Measurements from ENCODE around the gene SMG7. TPM values are rescaled to one million over a fixed set of nuclear protein-coding genes. Genes with fewer than 3 reads are reported as not detected.

Gene SMG7
- total and polyA plus RNA-seq, 2 of the 4 experiments (the other 2 are of a cell fraction), result 18.1 to 22.6 TPM

DNA sequence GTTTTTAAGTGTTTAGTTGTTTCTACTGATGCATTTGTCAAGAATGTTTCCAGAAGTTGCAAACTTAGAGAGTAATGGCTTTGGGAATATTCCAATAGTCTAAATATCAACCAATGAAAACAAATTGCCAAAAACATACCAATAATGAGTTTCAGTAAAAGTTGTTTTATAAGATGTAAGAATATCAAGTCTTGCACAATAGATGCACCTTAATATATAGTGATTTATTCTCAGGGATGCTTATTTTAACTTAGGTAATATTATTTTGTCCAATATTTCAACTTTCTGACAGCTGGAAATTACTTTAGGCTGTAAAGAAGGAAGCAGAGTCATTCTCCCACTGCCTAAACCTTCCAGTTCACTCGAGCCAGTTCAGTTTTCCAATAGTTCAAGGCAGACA lies 48.8 kb upstream of the SMG7 start:
- no CpG with 5 or more reads among the region's 1 CpG for WGBS, 2 experiments (ENCODE audit: extremely low coverage in 2 of 2, insufficient read length in 1 of 2)
- no peak overlapping the region for H4K5ac ChIP-seq (ENCODE audit: low read depth, low read length)
- H4K8ac ChIP-seq (ENCODE audit: low read depth in 2 of 2, low read length in 2 of 2), result no peak overlapping the region
- H2BK15ac ChIP-seq (ENCODE audit: low read depth, low read length), result no peak overlapping the region
- H3K9ac ChIP-seq (ENCODE audit: low read depth, low read length), result no peak overlapping the region
- no peak overlapping the region for H4K91ac ChIP-seq (ENCODE audit: insufficient read depth, low read depth, low read length)
- in situ Hi-C loops (cut with MboI; ENCODE audit: low sequenced_read_pairs), result no loop called here
- H2BK120ac ChIP-seq (ENCODE audit: low read depth, low read length), result no peak overlapping the region
- DNase-seq (no peak), ATAC-seq (ENCODE audit: low read depth) (no peak)
- H3K9me1 ChIP-seq (ENCODE audit: insufficient read depth, low read length), result no peaks in the 10 kb centered on the region
- no peaks in the 10 kb centered on the region for H3K9me3 ChIP-seq (ENCODE audit: control insufficient read depth, insufficient read depth, low read length)
- H3K23ac ChIP-seq (ENCODE audit: low read depth, low read length), result no peak overlapping the region
- dilution Hi-C loops (cut with HindIII; ENCODE audit: low sequenced_read_pairs, unreplicated experiment), result no loop called here
- ChIA-PET CTCF (no interaction called here), POLR2A (ENCODE audit: unreplicated experiment) (no interaction called here)
- H3K4ac ChIP-seq (ENCODE audit: low read depth, low read length), result no peak overlapping the region
- H3K4me1 ChIP-seq (ENCODE audit: control insufficient read depth, insufficient read depth, low read length), result no peaks in the 10 kb centered on the region
- TF ChIP-seq CEBPB (IDR thresholded peaks at IDR 0.05; ENCODE audit: low read depth, low read length) (peak; percentile 43; the same call in 1 of the 2 replicates), MXI1 (IDR thresholded peaks at IDR 0.05; ENCODE audit: borderline replicate concordance, low read depth, low read length) (no peak)
- intact Hi-C loops (cut with micrococcal nuclease), result no loop called here
- H3K36me3 ChIP-seq (ENCODE audit: control insufficient read depth, insufficient read depth, low read length), result no peaks in the 10 kb centered on the region
- H2BK20ac ChIP-seq (ENCODE audit: low read depth, low read length), result no peak overlapping the region
- H2BK5ac ChIP-seq (ENCODE audit: low read depth, low read length, poor library complexity, severe bottlenecking), result no peak overlapping the region
- no peak overlapping the region for H3K4me3 ChIP-seq (ENCODE audit: insufficient read depth, low read depth, low read length)
- H3K18ac ChIP-seq (ENCODE audit: low read depth, low read length), result no peak overlapping the region
- no peak overlapping the region for H2AK5ac ChIP-seq (ENCODE audit: low read depth, low read length)
- no peak overlapping the region for H2AK9ac ChIP-seq (replicated peaks; ENCODE audit: low read depth, low read length, poor library complexity)
- H3K14ac ChIP-seq (replicated peaks; ENCODE audit: low read depth, low read length), result no peak overlapping the region
- no TSS peak for BruUV-seq (replicated peaks)
- no peak overlapping the region for H3K27ac ChIP-seq (ENCODE audit: insufficient read depth, low read length)
- H4K20me1 ChIP-seq (ENCODE audit: insufficient read depth, low read length), result no peaks in the 10 kb centered on the region
- peaks cover 17% of the 10 kb centered on the region for H3K27me3 ChIP-seq (ENCODE audit: control insufficient read depth, insufficient read depth, low read length)
- H3K56ac ChIP-seq (ENCODE audit: extremely low read depth, insufficient read depth, low read length), result no peak overlapping the region
- H2AFZ ChIP-seq (replicated peaks; ENCODE audit: low read length, poor library complexity), result no peak overlapping the region
- H3K4me2 ChIP-seq (ENCODE audit: low read depth, low read length), result no peak overlapping the region
- H3K79me1 ChIP-seq (ENCODE audit: low read depth in 1 of 2, low read length in 2 of 2), result no peaks in the 10 kb centered on the region

Measured in IMR-90 (cell line).